ENCODE results near the gene ACTL7B.
"Not testable (repeated sequence)": the region's sequence is repeated elsewhere in the genome, so short reads cannot be mapped to it uniquely, and the experiment has no call there.

Gene ACTL7B, protein sequence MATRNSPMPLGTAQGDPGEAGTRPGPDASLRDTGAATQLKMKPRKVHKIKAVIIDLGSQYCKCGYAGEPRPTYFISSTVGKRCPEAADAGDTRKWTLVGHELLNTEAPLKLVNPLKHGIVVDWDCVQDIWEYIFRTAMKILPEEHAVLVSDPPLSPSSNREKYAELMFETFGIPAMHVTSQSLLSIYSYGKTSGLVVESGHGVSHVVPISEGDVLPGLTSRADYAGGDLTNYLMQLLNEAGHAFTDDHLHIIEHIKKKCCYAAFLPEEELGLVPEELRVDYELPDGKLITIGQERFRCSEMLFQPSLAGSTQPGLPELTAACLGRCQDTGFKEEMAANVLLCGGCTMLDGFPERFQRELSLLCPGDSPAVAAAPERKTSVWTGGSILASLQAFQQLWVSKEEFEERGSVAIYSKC
- long read RNA-seq, donor 1: 0 reads
- long read RNA-seq, donor 2: 0 reads
- long read RNA-seq, donor 3: 0 reads
- long read RNA-seq, donor 4: 0 reads
- long read RNA-seq, donor 5: 0 reads
- long read RNA-seq, donor 6: 0 reads
- long read RNA-seq, donor 7: 0 reads
- long read RNA-seq, donor 8: 0 reads

DNA sequence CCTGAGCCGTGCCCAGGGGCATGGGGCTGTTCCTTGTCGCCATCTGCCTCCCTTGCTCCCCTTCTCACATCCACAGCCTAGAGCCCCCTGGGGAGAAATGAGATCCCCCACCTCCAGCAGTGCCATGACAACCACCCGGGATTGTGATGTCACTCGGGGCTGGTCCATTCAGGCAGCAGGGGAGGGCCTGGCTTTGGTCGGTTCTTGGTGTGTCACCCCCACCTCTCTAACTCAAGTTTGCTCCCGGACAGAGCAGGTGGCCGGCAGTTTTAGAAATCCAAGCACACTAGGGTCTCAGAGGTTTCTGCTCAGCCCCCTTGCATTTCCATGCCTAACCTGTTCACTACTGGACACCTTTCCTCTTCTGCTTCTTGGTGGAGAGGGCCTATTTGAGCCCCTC lies at the start of gene ACTL7B:
TSS of gene ACTL7B (minus strand) at position 99 of the 400 bp plus-strand sequence. CDS start at position 43, 56 bp downstream.
- DNase-seq: no peak

DNA sequence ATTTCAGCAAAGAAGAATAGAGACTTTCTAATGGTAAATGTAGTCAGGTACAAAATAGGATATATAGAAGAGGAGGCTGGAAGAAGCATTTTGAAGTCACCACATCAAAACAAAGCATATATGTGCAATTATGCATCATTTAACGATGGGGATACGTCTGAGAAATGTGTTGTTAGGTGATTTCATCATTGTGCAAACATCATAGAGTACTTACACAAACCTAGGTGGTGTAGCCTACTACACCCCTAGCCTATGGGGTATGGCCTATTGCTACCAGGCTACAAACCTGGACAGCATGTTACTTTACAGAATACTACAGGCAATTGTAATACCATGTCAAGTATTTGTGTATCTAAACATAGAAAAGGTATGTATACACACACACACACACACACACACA lies 49.7 kb upstream of the ACTL7B start:
- DNase-seq: no peak

DNA sequence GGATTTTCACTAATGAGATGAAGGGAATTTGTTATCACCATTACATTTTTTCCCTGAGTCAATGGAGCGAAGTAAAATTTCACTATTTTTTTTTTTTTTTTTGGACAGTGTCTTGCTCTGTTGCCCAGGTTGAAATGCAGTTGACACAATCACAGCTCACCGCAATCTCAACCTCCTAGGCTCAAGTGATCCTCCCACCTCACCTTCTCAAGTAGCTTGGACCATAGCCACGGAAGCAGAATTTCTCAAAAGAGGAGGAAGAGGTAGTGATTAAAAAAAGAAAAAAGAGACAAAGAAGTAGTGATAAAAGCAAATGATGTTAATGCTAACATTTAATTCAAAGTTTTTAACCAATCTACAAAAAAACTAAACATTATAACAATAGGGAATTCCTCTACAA lies 48.4 kb upstream of the ACTL7B start:
- no peak for DNase-seq

DNA sequence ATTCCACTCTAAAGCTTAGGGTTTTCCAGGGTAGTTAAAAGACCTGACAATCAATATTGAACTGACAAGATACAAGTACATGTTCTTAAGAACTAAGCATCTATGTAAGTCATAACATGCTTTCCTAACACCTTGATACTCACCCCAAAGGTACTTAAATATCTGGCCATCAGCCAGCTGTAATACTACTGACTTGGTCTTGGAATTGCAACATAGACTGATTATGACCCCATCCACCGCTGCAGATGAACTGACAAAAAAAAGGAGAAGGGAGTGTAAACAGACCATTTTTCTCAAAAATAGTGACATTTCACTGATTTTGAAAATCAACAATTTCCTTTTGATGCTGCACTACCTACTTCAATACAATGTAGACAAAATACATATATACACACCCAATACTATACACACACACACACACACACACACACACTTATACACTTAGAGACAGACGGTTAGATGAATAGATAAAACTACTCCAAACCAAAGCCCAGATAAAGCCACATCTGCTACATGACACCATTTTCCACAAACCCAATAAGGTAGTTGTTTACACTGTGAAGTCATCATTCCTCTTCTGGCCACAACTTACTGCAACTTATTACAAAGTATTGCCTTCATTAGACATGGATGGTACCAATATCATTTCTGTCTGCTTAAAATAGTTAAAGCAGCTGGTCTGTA lies 47.8 kb upstream of the ACTL7B start:
- no peak for DNase-seq

DNA sequence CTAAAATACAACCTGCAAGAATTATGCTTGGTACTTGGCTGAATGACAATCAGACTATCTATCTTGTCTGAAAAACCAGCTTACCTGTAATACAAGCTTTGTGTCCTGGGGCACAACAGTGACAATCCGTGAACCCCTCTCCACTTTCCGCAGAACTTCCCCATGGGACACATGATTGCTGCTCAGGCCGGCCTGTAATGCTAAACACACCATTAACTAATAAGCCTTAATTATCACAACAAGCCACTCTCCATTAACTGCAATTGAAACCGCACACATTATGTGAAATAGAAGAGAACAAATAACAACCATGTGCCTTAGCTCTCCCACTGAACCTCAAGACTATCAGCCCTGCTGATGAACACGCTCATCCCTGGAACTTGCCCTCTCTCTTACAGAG lies 44.4 kb upstream of the ACTL7B start:
- DNase-seq: no peak

DNA sequence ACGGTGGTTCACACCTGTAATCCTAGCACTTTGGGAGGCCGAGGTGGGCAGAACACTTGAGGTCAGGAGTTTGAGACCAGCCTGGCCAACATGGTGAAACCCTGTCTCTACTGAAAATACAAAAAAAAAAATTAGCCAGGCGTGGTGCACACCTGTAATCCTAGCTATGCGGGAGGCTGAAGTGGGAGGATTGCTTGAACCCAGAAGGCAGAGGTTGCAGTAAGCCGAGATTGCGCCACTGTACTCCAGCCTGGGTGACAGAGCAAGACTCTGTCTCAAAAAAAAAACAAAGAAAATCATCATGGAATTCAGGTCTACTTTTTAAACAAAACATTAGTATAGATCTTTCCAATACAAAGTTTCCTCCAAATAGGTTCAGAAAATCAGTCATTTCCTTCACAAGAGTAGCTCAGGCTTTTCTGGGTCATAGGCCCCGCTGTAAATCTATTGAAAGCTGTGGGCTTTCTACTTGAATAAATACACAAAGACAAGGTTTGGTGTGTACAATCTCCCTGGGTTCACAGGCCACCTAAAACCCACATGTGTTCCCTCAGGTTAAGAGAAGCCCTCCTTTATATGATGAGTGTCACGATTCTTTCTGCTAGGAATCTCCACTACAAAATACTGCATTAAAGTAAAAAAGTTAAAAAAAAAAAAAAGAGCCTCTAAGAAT lies 43.4 kb upstream of the ACTL7B start:
- DNase-seq: not testable (repeated sequence)

DNA sequence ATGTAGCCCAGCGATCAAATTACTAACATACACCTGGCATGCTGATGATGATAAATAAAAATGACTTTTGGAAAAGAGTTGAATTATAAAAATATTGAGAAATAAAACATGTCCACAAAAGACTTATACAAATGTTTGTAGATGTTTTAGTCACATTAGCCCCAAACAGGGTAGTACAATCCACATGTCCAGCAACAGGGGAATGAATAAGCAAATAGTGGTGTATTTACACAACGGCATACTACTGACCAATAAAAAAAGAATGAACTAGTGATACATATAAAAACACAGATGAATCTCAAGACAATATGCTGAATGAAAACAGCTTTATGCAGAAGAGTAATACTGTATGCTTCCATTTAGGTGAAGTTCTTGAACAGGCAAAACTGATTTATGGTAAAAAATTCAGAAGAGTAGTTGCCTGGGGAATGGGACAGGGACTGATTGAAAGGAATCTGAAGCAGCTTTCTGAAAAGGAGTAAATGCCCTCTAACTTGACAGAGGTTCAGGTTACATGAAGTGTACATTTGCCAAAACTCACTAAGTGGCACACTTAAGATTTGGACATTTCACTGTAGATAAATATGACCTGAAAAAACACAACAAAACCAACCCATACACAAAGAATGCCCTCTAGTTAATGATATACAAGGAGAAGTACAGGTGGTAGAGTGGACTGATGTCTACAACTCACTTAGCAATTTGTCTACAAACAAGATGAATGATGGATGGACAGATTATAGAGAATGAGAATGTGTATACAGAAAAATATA lies 41.7 kb upstream of the ACTL7B start:
- DNase-seq: no peak

DNA sequence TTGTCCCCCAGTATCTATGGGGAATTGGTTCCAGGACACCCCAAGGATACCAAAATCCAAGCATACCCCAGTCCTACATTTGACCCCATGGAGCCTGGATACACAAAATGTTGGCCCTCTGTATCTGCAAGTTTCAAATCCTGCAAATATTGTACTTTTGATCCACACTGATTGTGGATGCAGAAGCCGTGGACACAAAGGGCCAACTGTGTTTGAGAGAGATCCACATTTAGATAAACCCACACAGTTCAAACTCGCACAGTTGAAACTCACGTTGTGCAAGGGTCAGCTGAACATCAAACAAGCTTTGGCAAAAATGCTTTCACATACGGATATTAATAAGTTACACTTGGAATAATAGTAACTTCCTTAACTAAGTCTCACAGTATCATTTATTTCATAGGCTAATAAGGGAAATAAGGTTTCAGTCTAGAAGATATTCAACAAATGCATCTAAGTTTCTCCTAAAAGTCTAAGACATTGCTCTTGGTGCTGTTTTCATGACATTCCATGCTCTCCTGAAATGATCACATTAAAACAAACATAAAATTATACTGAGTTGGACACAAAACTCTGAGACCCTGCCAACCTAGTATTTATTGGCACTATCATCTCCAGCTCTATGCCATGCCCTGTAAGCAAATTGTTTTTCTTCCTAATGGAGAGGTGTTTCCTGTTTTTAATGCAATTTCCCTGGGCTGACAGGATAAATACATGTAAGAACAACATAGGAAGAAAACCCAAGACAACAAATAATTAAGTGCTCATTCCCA lies 38.6 kb upstream of the ACTL7B start:
- DNase-seq: no peak

DNA sequence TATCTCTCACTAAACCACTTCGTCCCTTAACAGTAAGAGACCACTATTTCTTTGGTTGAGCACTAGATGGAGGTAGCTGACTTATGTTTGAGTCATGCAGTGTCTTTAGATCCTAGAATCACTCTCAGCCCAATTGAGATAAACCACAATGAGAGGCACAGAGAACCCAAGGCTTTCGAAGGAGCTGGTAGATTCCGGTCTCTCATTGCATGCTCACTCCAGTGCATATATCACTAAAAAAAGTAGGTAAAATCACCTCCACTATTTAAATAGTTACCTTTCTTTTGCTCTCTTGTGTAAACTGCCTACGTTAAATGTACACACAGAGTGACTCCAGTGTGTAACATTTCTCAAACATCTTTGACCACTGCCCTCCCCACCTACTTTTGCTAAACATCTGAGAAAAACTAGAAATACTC lies 33.9 kb upstream of the ACTL7B start:
- DNase-seq: no peak

DNA sequence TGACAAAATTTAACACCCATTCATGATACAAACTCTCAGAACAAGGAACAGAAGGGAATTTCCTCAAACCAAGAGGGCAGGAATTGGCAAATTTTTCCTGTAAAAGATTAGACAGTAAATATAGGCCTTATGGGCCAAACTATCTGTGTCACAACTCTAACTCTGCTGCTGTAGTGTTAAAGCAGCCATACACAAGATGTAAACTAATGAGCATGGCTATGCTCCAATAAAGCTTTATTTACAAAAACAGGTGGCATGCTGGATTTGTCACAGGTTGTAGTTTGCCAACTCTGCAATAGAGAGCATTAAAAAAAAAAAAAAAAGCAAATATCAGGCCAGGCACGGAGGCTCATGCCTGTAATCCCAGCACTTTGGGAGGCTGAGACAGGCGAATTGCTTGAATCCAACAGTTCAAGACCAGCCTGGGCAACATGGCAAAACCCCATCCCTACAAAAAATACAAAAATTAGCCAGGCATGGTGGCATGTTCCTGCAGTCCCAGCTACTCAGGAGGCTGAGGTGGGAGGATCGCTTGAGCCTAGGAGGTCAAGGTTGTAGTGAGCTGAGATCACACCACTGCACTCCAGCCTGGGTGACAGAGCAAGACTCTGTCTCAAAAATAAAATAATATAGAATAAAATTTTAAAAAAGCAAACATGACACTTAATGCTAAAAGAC lies 30.9 kb upstream of the ACTL7B start:
- DNase-seq: not testable (repeated sequence)

DNA sequence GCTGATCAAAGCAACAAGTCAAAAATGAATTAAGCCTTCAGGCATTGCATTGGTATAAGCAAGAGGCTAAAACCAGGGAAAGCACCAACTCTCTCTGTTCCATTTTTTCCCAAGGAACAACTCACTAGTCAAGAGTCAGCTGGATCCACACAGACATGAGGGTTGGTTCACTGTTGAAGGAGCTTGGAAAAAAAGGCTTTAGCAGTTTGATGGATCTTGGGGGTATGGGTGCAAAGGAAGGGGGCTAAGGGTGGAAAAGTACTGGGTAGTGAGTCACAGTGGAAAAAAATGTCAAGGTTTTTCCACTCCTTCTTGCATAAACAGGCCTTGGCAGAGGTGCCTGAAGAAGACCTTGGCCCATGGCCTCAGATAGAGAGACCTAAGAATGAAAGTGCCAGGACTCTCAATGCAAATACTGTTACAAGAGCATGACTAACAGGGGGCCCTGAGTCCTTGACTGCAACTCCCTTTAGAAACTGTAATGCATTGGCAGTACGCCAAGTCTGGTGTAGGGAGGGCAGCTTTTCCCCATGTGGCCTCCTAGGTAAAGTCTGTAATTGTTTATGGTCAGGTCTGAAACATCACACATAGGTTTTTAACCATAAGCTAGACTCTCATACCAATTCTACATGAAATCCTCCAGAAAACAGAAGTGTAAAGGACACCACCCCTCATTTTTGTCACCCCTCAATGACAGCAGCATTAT lies 30.0 kb upstream of the ACTL7B start:
- DNase-seq: no peak

DNA sequence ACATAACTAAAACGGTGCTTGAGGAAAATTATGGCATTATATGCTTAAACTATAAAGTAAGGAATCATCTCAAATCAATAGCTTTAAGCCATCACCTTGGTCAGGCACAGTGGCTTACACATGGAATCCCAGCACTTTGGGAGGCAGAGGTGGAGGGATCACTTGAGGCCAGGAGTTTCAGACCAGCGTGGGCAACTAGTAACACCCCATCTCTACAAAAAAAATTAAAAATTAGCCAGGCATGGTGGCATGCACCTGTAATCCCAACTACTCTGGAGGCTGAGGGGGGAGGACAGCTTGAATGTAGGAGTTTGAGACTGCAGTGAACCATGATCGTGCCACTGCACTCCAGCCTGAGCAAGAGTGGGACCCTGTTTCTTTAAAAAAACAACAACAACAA lies 28.9 kb upstream of the ACTL7B start:
- DNase-seq: no peak

DNA sequence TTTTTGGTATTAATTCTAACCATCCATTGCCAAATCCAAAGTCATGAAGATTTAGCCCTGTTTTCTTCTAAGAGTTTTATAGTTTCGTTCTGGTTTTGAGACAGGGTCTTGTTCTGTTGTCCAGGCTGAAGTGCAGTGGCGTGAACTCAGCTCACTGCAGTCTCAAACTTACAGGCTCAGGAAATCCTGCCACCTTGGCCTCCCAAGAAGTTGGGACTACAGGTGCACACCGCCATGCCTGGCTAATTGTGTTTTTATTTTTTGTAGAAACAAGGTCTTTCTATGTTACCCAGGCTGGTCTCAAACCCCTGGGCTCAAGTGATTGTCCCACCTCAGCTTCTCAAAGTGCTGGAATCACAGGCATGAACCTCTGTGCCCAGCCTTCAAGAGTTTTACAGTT lies 27.3 kb upstream of the ACTL7B start:
- no peak for DNase-seq

DNA sequence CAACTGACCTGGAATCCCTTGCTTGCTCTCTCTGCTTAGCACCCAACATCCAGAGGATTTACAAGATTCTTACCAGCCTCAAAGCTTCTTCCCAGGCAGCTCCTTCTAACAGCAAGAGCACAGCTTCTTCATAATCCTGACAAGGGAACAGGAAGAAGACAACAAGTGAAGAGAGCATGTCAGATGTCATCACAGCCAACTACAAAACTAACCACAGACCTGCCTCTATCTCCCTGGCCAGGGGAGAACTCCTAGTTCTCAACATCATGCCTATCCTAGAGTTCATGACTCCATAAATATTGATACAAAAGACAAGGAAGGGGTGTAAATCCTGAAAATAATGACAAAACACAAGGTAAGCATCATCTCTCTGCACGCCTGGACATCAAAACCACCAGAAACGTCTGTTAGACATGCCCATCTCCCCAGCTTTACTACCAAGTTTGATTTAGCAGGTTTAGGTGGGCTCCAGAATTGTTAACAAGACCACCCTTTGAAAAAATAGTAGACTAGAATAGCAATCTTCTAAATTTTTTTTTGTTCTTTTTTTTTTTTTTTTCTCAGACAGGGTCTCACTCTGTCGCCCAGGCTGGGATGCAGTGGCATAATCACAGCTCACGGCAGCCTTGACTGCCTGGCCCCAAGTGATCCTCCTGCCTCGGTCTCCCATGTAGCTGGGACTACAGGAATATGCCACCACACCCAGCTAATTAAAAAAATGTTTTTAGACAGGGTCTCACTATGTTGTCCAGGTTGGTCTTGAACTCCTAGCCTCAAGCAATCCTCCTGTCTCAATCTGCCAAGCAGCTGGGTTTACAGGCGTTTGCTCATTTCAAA lies 26.5 kb upstream of the ACTL7B start:
- DNase-seq: no peak

DNA sequence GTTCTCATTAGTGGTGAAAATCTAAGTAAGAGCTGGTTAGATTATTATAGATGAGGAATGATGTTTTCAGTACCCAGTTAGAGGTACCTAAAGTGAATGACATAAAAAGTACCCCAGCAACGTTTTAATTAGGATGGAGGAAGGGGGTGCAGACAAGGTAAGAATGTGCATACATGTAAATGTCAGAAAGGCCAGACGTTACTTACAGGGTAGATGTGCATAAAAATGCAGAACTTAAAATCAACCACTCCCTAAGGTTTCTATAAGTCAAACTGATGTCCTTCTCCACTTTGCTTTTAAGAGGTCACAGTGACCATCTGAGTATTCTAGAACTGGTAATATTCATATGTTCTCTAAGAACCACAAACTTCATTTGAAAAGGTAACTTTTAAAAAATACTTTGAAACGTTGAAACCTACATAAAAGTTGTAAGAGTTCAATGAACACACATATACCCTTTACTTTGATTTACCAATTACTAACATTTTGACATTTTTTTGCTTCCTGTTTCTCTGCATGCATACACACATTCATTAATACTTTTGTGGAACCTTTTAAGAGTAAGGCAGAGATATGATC lies 25.0 kb upstream of the ACTL7B start:
- DNase-seq: no peak

DNA sequence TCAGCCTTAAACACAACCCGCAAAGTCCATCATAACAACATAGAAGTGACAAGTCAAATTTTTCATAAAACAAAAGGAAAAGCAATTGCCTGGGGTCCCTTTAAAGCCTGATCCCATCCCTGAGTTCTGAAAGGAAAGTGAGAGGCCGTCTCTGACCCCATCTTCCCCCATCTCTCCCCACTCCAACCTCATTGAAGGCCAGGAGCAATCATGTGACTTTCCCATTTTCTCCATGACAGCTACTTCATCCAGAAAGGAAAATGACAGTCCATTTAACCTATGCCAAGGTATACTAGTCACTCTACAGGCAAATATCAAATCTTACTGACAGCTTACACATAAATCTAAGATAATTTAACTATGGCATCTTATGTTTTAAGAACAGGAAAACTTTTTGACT lies 21.7 kb upstream of the ACTL7B start:
- DNase-seq: no peak

DNA sequence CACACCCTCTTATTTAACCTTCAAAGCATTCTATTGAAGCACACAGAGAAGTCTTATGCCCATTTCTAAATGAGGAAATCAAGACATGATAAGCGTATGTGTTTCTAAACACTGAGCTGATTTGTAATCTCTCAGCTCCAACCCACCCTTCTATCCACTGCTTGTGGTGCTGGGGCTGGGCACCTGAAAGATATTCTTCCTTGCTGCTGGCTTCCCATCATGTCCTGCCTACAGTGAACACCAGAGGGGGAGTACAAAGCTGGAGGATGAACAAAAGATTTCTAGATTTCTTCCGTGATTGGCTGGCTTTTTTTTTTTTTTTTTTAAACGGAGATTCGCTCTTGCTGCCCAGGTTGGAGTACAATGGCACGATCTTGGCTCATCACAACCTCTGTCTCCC lies 20.6 kb upstream of the ACTL7B start:
- no peak for DNase-seq

DNA sequence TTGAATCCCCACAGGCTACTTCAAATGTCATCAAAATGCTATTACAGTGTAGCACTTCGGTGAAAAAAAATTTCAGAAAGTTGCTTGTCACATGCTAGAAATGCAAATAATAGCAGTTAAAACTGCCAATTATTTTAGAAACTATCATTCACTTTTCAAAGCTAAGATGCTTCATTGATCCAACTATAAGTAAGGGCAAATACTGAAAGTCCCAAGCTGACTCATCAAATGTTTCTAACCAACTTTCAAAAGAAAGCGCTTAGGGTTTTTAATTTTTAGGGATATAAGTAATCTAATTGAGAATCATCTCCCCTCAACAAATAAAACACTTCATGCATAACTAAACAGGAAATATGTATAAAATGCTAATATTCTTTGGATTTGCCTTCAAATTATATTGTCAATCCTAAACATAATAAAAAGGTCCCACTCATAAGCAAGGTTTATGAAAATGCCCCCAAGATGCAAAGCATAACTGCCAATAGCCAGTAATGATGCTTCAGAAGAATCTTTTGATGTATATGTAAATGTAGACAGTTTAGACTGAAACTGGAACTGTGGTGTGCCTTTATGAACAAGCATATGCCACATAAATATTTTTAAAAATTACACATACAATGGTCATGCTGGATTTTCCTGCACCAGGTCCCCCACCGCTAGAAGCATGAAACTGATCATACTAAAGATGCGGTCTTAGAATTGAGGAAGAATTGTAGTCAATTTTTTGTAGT lies 18.4 kb upstream of the ACTL7B start:
- no peak for DNase-seq
